Astrocyte of the cerebellum (primary cell): Measurements from ENCODE around the gene OR52E4.

ENCODE experiments used
- DNase-seq: peaks from one replicate; pipeline ENCODE4 v3.0.0-alpha.2; 2011; ENCODE audit warnings: low read depth
- H3K4me3 ChIP-seq: 2 replicates; pipeline ENCODE4 v1.5.1; 2011; ENCODE audit warnings: mild to moderate bottlenecking, low read depth, low read length, moderate library complexity
- in situ Hi-C: cut with HindIII; loops from 2 replicates; pipeline ENCODE4 v1.10.0; 2017; ENCODE audit warnings: low sequenced_read_pairs
- TF ChIP-seq, protein P1 (sequence below): IDR thresholded peaks from 2 replicates; pipeline ENCODE4 v1.5.1; 2012; ENCODE audit warnings: low read length, low read depth, moderate library complexity, mild to moderate bottlenecking; ENCODE audit errors: missing control alignments

Gene OR52E4

DNA sequence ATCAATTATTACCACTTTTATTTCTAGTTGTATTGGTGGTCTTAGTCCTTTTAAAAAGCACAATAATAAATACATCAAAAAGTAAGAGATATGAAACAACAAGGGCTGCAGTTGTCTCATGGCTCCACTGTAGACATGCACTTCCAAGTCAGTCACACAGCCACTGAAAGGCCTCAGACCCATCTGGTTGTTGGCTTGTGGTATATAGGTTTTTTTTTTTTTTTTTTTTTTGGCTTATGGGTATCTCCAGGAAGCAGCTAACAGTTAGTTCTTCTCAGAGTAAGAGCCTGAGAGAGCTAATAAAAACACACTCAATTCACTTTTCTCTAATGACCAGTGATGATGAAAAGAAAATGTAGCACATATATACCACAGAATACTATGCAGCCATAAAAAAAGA is 32.7 kb upstream of the OR52E4 start:
- DNase-seq = no peak
- TF ChIP-seq, protein P1, sequence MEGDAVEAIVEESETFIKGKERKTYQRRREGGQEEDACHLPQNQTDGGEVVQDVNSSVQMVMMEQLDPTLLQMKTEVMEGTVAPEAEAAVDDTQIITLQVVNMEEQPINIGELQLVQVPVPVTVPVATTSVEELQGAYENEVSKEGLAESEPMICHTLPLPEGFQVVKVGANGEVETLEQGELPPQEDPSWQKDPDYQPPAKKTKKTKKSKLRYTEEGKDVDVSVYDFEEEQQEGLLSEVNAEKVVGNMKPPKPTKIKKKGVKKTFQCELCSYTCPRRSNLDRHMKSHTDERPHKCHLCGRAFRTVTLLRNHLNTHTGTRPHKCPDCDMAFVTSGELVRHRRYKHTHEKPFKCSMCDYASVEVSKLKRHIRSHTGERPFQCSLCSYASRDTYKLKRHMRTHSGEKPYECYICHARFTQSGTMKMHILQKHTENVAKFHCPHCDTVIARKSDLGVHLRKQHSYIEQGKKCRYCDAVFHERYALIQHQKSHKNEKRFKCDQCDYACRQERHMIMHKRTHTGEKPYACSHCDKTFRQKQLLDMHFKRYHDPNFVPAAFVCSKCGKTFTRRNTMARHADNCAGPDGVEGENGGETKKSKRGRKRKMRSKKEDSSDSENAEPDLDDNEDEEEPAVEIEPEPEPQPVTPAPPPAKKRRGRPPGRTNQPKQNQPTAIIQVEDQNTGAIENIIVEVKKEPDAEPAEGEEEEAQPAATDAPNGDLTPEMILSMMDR = no peak
- in situ Hi-C loops = no loop called here
- no peak overlapping the region for H3K4me3 ChIP-seq

DNA sequence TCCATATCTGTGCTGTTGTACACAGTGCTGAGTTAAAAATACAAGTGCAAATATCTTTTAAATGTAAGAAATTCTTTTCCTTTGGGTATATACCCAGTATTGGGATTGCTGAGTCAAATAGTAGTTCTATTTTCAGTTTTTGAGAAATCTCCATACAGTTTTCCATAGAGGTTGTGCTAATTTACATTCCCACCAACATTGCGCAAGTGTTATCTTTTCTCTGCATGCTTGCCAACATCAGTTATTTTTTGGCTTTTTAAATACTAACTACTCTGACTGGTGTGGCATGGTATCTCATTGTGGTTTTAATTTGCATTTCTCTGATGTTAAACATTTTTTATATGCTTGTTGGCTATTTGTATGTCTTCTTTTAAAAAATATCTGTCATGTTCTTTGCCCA is 29.4 kb upstream of the OR52E4 start:
- DNase-seq = no peak
- in situ Hi-C loops = no loop called here
- TF ChIP-seq, protein P1 = no peak
- H3K4me3 ChIP-seq = no peak overlapping the region

DNA sequence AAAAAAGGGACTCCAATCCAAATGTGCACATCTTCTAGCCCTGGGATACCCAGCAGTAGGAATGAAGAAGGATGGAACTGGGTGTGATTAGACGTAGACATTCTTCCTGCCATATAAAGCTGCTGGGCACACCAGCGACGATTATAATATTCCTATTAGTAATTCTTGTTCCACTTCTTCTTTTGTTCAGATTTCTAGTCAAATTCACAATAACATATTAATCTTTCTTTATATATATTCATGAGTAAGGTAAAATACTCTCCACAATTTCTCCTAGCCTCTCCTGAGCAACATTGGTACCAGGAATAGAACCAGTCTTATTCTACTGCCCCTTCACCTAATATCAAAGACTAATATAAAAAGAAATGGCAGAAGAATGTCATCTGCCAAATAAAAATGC is 22.8 kb upstream of the OR52E4 start, which contains the start of gene OR52E8:
Gene OR52E8, minus strand, starts transcription at position 101 of the 400 bp plus-strand sequence. Its CDS starts 0 bp downstream, at position 101.
- in situ Hi-C loops = no loop called here

GRCh38 chr11:5865826-5866225 is 14.6 kb upstream of the OR52E4 start:
- no peak for DNase-seq
- no peak overlapping the region for H3K4me3 ChIP-seq
- in situ Hi-C loops = no loop called here
- TF ChIP-seq, protein P1 = no peak

More for the DNA sequence above, 22.8 kb upstream of the OR52E4 start, which contains the start of gene OR52E8:
- TF ChIP-seq, protein P1 = no peak
- no peak for DNase-seq
- no peak within 1 kb of the TSS for H3K4me3 ChIP-seq

DNA sequence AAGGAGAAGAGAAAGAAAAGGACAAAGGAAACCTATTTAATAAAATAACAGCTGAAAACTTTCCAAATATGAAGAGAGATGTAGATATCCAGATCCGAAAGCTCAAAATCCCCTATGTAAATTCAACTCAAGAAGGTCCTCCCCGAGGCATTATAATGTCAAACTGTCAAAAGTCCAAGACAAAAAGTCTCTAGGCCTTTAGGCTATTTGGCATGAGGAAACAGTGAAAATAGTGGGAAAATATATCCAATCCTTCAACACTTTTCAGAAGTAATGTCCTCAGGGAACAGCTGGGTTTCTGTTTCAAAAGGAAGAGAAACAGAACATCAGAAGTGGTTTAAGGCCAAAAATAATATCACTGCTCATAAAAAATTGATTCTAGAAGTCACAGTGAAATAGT is 1.9 kb upstream of the OR52E4 start:
- no peak for DNase-seq
- in situ Hi-C loops = no loop called here
- H3K4me3 ChIP-seq = no peak overlapping the region
- TF ChIP-seq, protein P1 = no peak

DNA sequence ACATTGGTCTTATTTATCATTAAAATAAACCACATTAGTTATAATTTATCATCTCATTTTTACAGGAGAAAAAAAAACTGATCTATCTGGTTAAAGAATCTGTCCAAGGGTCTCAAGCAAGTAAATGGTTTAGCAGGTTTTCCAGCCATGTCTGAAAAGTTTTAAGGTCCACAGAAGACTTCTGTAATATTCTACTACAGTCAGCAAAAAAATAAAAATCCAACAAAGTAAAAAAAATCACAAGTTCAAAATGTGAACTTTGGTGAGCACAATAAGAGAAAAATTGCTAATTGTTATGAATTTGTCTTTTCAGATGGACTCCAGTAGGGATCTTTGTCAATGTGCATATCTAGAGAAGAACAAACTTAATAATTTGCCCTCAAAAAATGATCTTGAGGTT is 1.3 kb downstream of the OR52E4 start:
- TF ChIP-seq, protein P1 = no peak
- in situ Hi-C loops = no loop called here
- H3K4me3 ChIP-seq = no peak overlapping the region
- no peak for DNase-seq

- no peak for DNase-seq
- no peak overlapping the region for H3K4me3 ChIP-seq
- in situ Hi-C loops = no loop called here
- TF ChIP-seq, protein P1 = no peak
Observed at GRCh38 chr11:5887172-5887571, 6.7 kb downstream of the OR52E4 start.
